GM12892 (cell line): ENCODE data around the gene CA6.
"Not testable (repeated sequence)": the region's sequence is repeated elsewhere in the genome, so short reads cannot be mapped to it uniquely, and the experiment has no call there.

Source experiments
- POLR2A ChIP-seq: IDR thresholded peaks from 2 replicates; pipeline ENCODE4 v1.6.1; 2011; ENCODE audit warnings: low read depth, low read length, control low read depth
- POLR2AphosphoS5 ChIP-seq: IDR thresholded peaks from 2 replicates; pipeline ENCODE4 v1.6.1; 2011; ENCODE audit warnings: low read depth, low read length, control low read depth

DNA sequence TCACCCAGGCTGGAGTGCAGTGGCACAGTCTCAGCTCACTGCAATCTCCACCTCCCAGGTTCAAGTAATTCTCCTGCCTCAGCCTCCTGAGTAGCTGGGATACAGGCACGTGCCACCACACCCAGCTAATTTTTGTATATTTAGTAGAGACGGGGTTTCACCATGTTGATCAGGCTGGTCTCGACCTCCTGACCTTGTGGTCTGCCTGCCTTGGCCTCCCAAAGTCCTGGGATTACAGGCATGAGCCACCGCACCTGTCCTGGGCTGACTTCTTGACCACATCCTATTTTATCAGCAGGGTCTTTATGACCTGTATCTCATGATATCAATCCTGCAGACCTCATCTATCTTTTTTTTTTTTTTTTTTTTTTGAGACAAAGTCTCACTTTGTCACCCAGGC is 45.0 kb upstream of the CA6 start:
- not testable (repeated sequence) for TF ChIP-seq POLR2A, POLR2AphosphoS5
